H1 (cell line): ENCODE measurements around the gene SLC11A1.

Experiments
- CTCF ChIP-seq, 3 experiments: IDR thresholded peaks; 1 replicate in 2 of 3; 2 replicates in 1 of 3; pipeline versions ENCODE4 v1.5.1 to v1.6.1; 2011; ENCODE audit warnings: low read length in 3 of 3, mild to moderate bottlenecking in 3 of 3, inconsistent platforms in 2 of 3, low read depth in 1 of 3, moderate library complexity in 1 of 3; ENCODE audit not compliant: insufficient read depth in 1 of 3; ENCODE audit errors: control extremely low read depth in 1 of 3
- PHF8 ChIP-seq: fragments of 200-600 bp; sonication (generic); conservative IDR thresholded peaks from 2 replicates; pipeline ENCODE4 v1.7.1; 2012; ENCODE audit warnings: low read depth, mild to moderate bottlenecking, inconsistent platforms, low read length, moderate library complexity
- TCF12 ChIP-seq: IDR thresholded peaks from 2 replicates; pipeline ENCODE4 v1.6.1; 2011; ENCODE audit warnings: low read depth, mild to moderate bottlenecking, low read length

DNA sequence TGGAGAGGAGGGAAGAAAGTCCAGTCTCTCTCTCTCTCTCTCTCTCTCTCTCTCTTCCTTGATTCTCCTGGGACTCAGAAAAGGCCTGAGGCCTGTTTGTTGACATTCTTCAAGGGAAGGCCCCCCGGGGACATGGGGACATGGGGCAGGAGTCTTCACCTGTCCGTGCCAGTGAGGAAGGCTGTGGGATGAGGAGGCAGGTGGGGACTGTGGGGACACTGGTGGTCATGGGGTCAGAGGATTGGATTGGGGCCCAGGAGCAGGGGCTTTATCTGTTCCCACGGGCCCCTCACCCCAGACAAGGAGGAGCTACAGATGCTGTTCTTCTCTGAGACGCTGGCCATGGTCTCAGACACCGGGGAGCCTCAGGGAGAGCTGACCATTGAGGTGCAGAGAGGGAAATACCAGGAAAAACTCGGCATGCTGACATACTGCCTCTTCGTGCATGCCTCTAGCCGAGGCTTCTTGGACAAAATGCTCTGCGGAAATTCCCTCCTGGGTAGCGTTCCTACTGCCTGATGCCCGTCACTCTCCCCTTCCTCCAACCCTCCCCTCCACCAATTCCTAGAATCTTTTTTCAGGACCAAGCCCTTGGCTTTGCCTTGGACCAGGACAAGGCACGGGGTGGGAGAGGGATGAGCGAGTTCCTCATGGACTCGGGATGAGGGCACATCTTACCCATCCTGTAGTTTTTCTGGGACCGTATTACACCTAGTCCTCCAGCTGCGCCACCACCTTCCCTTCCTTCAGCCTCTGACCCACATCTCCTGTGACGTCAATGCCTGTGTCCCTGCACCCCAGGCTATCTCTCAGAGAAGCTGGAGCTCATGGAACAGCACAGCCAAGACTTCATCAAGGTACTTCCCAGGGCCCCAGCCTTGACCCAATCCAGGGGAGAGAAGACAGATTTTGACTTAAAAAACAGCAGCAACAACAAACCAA is 24.6 kb upstream of the SLC11A1 start:
- TF ChIP-seq TCF12: no peak
- no peak for TF ChIP-seq CTCF (IDR thresholded peaks at IDR 0.05; ENCODE audit: control extremely low read depth in 1 of 3, insufficient read depth in 1 of 3, low read depth in 1 of 3, low read length in 3 of 3)
- TF ChIP-seq PHF8: no peak
